Endodermal cell (in vitro differentiated cells): ENCODE measurements around the gene NANOGP8. TPM values are rescaled to one million over a fixed set of nuclear protein-coding genes. Genes with fewer than 3 reads are reported as not detected.
A peak's percentile ranks its signal among the peaks of the same experiment; 100 is the strongest.

Experiments
- DNase-seq: peaks from one replicate; pipeline ENCODE4 v3.0.0-alpha.2; 2017
- H3K27ac ChIP-seq: 2 replicates; pipeline ENCODE4 v1.5.1; 2013; ENCODE audit warnings: mild to moderate bottlenecking, low read depth, low read length, moderate library complexity
- H3K27me3 ChIP-seq: 2 replicates; pipeline ENCODE4 v1.6.1; 2013; ENCODE audit warnings: mild to moderate bottlenecking, low read length, moderate library complexity; ENCODE audit not compliant: insufficient read depth, control insufficient read depth, poor library complexity, severe bottlenecking
- H3K36me3 ChIP-seq: 2 replicates; pipeline ENCODE4 v1.7.0; 2013; ENCODE audit warnings: mild to moderate bottlenecking, low read length, moderate library complexity; ENCODE audit not compliant: control insufficient read depth, insufficient read depth
- H3K4me1 ChIP-seq: one replicate; pipeline ENCODE4 v1.7.0; 2013; ENCODE audit warnings: low read length; ENCODE audit not compliant: control insufficient read depth, insufficient read depth
- H3K4me3 ChIP-seq: 2 replicates; pipeline ENCODE4 v1.5.1; 2013; ENCODE audit warnings: mild to moderate bottlenecking, low read length, moderate library complexity
- H3K9ac ChIP-seq: 2 replicates; pipeline ENCODE4 v1.6.1; 2013; ENCODE audit warnings: mild to moderate bottlenecking, low read length, moderate library complexity; ENCODE audit not compliant: poor library complexity, severe bottlenecking; ENCODE audit errors: extremely low read depth
- H3K9me3 ChIP-seq: 2 replicates; pipeline ENCODE4 v1.6.1; 2013; ENCODE audit warnings: mild to moderate bottlenecking, low read length, moderate library complexity; ENCODE audit not compliant: control insufficient read depth
- H3K27ac Mint-ChIP-seq: 2 replicates; pipeline ENCODE4 v1.8.0; 2020; ENCODE audit warnings: mixed read lengths
- H3K27me3 Mint-ChIP-seq: 2 replicates; pipeline ENCODE4 v1.8.0; 2021; ENCODE audit warnings: mild to moderate bottlenecking, mixed read lengths; ENCODE audit not compliant: insufficient read depth
- H3K36me3 Mint-ChIP-seq: 2 replicates; pipeline ENCODE4 v1.8.0; 2020; ENCODE audit warnings: low read depth, mixed read lengths
- H3K4me1 Mint-ChIP-seq: 2 replicates; pipeline ENCODE4 v1.8.0; 2020; ENCODE audit warnings: mixed read lengths
- H3K4me3 Mint-ChIP-seq: 2 replicates; pipeline ENCODE4 v1.8.0; 2020; ENCODE audit warnings: mild to moderate bottlenecking, moderate library complexity, mixed read lengths
- H3K9me3 Mint-ChIP-seq: 2 replicates; pipeline ENCODE4 v1.8.0; 2020; ENCODE audit warnings: mild to moderate bottlenecking, mixed read lengths
- CTCF ChIP-seq: fragments of 200-600 bp; sonication (generic); conservative IDR thresholded peaks from 2 replicates; pipeline ENCODE4 v1.5.0; 2021; ENCODE audit warnings: antibody characterized with exemption, mild to moderate bottlenecking
- WGBS, 2 experiments: methylation state at CpG; one replicate each; pipeline versions ENCODE4 v1.1.5 to v1.1.7; 2013; ENCODE audit warnings: missing lambda C conversion rate in 2 of 2, mixed read lengths in 1 of 2; ENCODE audit not compliant: insufficient coverage in 1 of 2, insufficient read length in 1 of 2; 5-methylcytosine and 5-hydroxymethylcytosine counted together
- total RNA-seq, 2 donors: library from RNA; stranded (reverse); fragmentation: NEBNext Ultra II Directional in 1 of 2; extraction: Animal tissue kit (Norgen Biotek cat#: 25700) in 1 of 2; gene quantifications; 2 replicates in 1 of 2; 3 replicates in 1 of 2; pipeline ENCODE4 v1.2.1, GENCODE V29; 2021

NANOGP8 gene
- total RNA-seq, 2 donors from 2014 or later: 1.5 to 47.2 TPM

GRCh38 chr15:35060591-35060990 lies 24.5 kb downstream of the NANOGP8 start:
- no peaks in the 10 kb centered on the region for H3K27me3 ChIP-seq
- no peaks in the 10 kb centered on the region for H3K4me1 ChIP-seq
- DNase-seq: no peak
- WGBS, 2 experiments: 62 to 71% methylated on average over 4 of the region's 4 CpGs
- Mint-ChIP-seq H3K4me3 (no peak overlapping the region), H3K27me3 (peaks cover 1% of the 10 kb centered on the region), H3K36me3 (no peaks in the 10 kb centered on the region), H3K27ac (peak overlapping the region; percentile 18), H3K4me1 (peaks cover 30% of the 10 kb centered on the region), H3K9me3 (no peaks in the 10 kb centered on the region)
- H3K4me3 ChIP-seq: no peak overlapping the region
- TF ChIP-seq CTCF: no peak
- no peak overlapping the region for H3K9ac ChIP-seq
- no peak overlapping the region for H3K27ac ChIP-seq
- no peaks in the 10 kb centered on the region for H3K36me3 ChIP-seq
- H3K9me3 ChIP-seq: no peaks in the 10 kb centered on the region

- Mint-ChIP-seq H3K4me1 (peaks cover 22% of the 10 kb centered on the region), H3K27ac (no peak overlapping the region), H3K27me3 (peaks cover 1% of the 10 kb centered on the region), H3K36me3 (no peaks in the 10 kb centered on the region), H3K4me3 (no peak overlapping the region), H3K9me3 (no peaks in the 10 kb centered on the region)
- H3K4me1 ChIP-seq: no peaks in the 10 kb centered on the region
- H3K36me3 ChIP-seq: no peaks in the 10 kb centered on the region
- H3K27me3 ChIP-seq: no peaks in the 10 kb centered on the region
- no peak overlapping the region for H3K9ac ChIP-seq
- no peak for TF ChIP-seq CTCF
- no peaks in the 10 kb centered on the region for H3K9me3 ChIP-seq
- no peak overlapping the region for H3K4me3 ChIP-seq
- 50 to 86% methylated on average over 1 to 4 of the region's 5 CpGs for WGBS, 2 experiments
- H3K27ac ChIP-seq: no peak overlapping the region
- DNase-seq: no peak
Observed at GRCh38 chr15:35058534-35059054, 26.5 kb downstream of the NANOGP8 start.

GRCh38 chr15:35055416-35056105 lies 29.5 kb downstream of the NANOGP8 start:
- Histone ChIP-seq H3K4me1 (no peaks in the 10 kb centered on the region), H3K4me3 (no peak overlapping the region), H3K27ac (no peak overlapping the region), H3K36me3 (no peaks in the 10 kb centered on the region), H3K9ac (no peak overlapping the region), H3K9me3 (no peaks in the 10 kb centered on the region), H3K27me3 (no peaks in the 10 kb centered on the region)
- Mint-ChIP-seq H3K4me3 (no peak overlapping the region), H3K36me3 (peaks cover 2% of the 10 kb centered on the region), H3K9me3 (no peaks in the 10 kb centered on the region), H3K4me1 (peaks cover 7% of the 10 kb centered on the region), H3K27ac (no peak overlapping the region), H3K27me3 (peaks cover 1% of the 10 kb centered on the region)
- 93 to 96% methylated on average over 4 to 5 of the region's 5 CpGs for WGBS, 2 experiments
- TF ChIP-seq CTCF: no peak
- DNase-seq: no peak
